Breast epithelium (tissue), 4 donors: ENCODE results near the gene BRCA1. TPM values are rescaled to one million over a fixed set of nuclear protein-coding genes. Genes with fewer than 3 reads are reported as not detected.
A peak's percentile ranks its signal among the peaks of the same experiment; 100 is the strongest.

Source experiments
- DNase-seq, 2 donors: peaks; one replicate each; pipeline ENCODE4 v3.0.0-alpha.2; 2019; ENCODE audit warnings: low spot score in 2 of 2
- H3K27ac ChIP-seq, 2 donors: fragments of 200-600 bp; sonication (generic) in 1 of 2; one replicate each; pipeline ENCODE4 v1.5.1; 2016 to 2019; ENCODE audit warnings: mild to moderate bottlenecking in 1 of 2
- H3K27me3 ChIP-seq, 2 donors: fragments of 200-600 bp; sonication (generic) in 1 of 2; one replicate each; pipeline versions ENCODE4 v1.5.1 to v1.6.0; 2017 to 2019; ENCODE audit warnings: control low read depth in 1 of 2, mild to moderate bottlenecking in 1 of 2
- H3K36me3 ChIP-seq: fragments of 200-600 bp; one replicate; pipeline ENCODE4 v1.5.1; 2019
- H3K4me1 ChIP-seq, 2 donors: fragments of 200-600 bp; sonication (generic); one replicate each; pipeline ENCODE4 v1.5.1; 2016 to 2019; ENCODE audit warnings: control low read depth in 1 of 2
- H3K4me3 ChIP-seq, 3 donors: fragments of 200-600 bp; sonication (generic); 1 replicate in 2 of 3; 2 replicates in 1 of 3; pipeline ENCODE4 v1.5.1; 2016 to 2019; ENCODE audit warnings: mild to moderate bottlenecking in 3 of 3, moderate library complexity in 2 of 3
- H3K9me3 ChIP-seq, 2 donors: fragments of 200-600 bp; sonication (generic) in 1 of 2; one replicate each; pipeline ENCODE4 v1.5.1; 2016 to 2019; ENCODE audit warnings: control low read depth in 1 of 2
- CTCF ChIP-seq, 3 donors: fragments of 450-650 bp; IDR thresholded peaks; one replicate each; pipeline ENCODE4 v1.5.1; 2016 to 2017; ENCODE audit warnings: antibody characterized with exemption in 3 of 3, mild to moderate bottlenecking in 3 of 3, moderate library complexity in 3 of 3
- POLR2A ChIP-seq: fragments of 450-650 bp; IDR thresholded peaks from one replicate; pipeline ENCODE4 v1.6.1; 2016; ENCODE audit warnings: antibody characterized with exemption, mild to moderate bottlenecking, moderate library complexity
- POLR2AphosphoS5 ChIP-seq, 3 donors: sonication (generic); formaldehyde crosslinking; IDR thresholded peaks; one replicate each; pipeline ENCODE4 v1.6.1; 2017; ENCODE audit warnings: antibody characterized with exemption in 3 of 3
- intact Hi-C: fragments of 100-400 bp; cut with DNase I; formaldehyde crosslinking; loops from one replicate; pipeline ENCODE4 v1.15.1; 2023; ENCODE audit warnings: low total_unique reads
- total RNA-seq, 3 donors: library from RNA; depleted of rRNA; stranded (reverse); fragments of >200 nt; gene quantifications; one replicate each; pipeline ENCODE4 v1.1.0, GENCODE V29; 2016

The BRCA1 gene
- total RNA-seq, 3 donors from 2014 or later: 5.2 to 8.9 (median 7.4) TPM

- no peaks in the 10 kb centered on the region for H3K9me3 ChIP-seq
- TF ChIP-seq POLR2A: peak; percentile 39
- TF ChIP-seq CTCF (IDR thresholded peaks at IDR 0.05): no peak
- TF ChIP-seq POLR2AphosphoS5 (IDR thresholded peaks at IDR 0.05): peak; percentile 70 to 81 (median 75)
- H3K4me3 ChIP-seq: peak overlapping the region; percentile 82 to 100 (median 90)
- H3K27me3 ChIP-seq: no peaks in the 10 kb centered on the region
- peak overlapping the region; percentile 90 to 97 for H3K27ac ChIP-seq
- H3K4me1 ChIP-seq: no peaks in the 10 kb centered on the region
- DNase-seq: peak; percentile 77 to 78
- intact Hi-C loops: loop anchor here (5.0 kb wide), 1 partner anchor 349 kb away; no protein-coding TSS in a partner anchor
- H3K36me3 ChIP-seq: no peaks in the 10 kb centered on the region
These were observed 104.1 kb downstream of the BRCA1 start for GRCh38 chr17:43020789-43021740.

- H3K9me3 ChIP-seq: no peaks in the 10 kb centered on the region
- intact Hi-C loops: loop anchor here (5.0 kb wide), 1 partner anchor 348 kb away; no protein-coding TSS in a partner anchor
- H3K27ac ChIP-seq: peak overlapping the region; percentile 43 to 83
- H3K27me3 ChIP-seq: no peaks in the 10 kb centered on the region
- peak overlapping the region; percentile 82 to 100 (median 90) for H3K4me3 ChIP-seq
- no peaks in the 10 kb centered on the region for H3K36me3 ChIP-seq
- no peak for DNase-seq
- TF ChIP-seq POLR2AphosphoS5 (IDR thresholded peaks at IDR 0.05) (no peak), POLR2A (no peak), CTCF (IDR thresholded peaks at IDR 0.05) (no peak)
- H3K4me1 ChIP-seq: no peaks in the 10 kb centered on the region
These were observed 105.0 kb downstream of the BRCA1 start for GRCh38 chr17:43020030-43020621.

GRCh38 chr17:43019418-43019817 lies 105.7 kb downstream of the BRCA1 start:
- Histone ChIP-seq H3K27me3 (no peaks in the 10 kb centered on the region), H3K9me3 (no peaks in the 10 kb centered on the region), H3K36me3 (no peaks in the 10 kb centered on the region), H3K4me3 (peak overlapping the region; percentile 4 to 100 (median 90)), H3K27ac (peak overlapping the region; percentile 43 to 83), H3K4me1 (no peaks in the 10 kb centered on the region)
- intact Hi-C loops: loop anchor here (10.0 kb wide), 1 partner anchor 325 kb away; no protein-coding TSS in a partner anchor
- no peak for DNase-seq
- TF ChIP-seq POLR2A: no peak
- no peak for TF ChIP-seq CTCF (IDR thresholded peaks at IDR 0.05)
- TF ChIP-seq POLR2AphosphoS5 (IDR thresholded peaks at IDR 0.05): no peak

- intact Hi-C loops: loop anchor here (10.0 kb wide), 1 partner anchor 326 kb away; no protein-coding TSS in a partner anchor
- no peaks in the 10 kb centered on the region for H3K4me1 ChIP-seq
- no peak for TF ChIP-seq CTCF (IDR thresholded peaks at IDR 0.05)
- TF ChIP-seq POLR2AphosphoS5 (IDR thresholded peaks at IDR 0.05): no peak
- no peak for TF ChIP-seq POLR2A
- no peaks in the 10 kb centered on the region for H3K9me3 ChIP-seq
- peak overlapping the region in 2 of 3 donors; percentile 90 to 100 for H3K4me3 ChIP-seq
- peaks cover 2% of the 10 kb centered on the region for H3K36me3 ChIP-seq
- H3K27ac ChIP-seq: peak overlapping the region in 1 of 2 donors; percentile 65
- DNase-seq: no peak
- no peaks in the 10 kb centered on the region for H3K27me3 ChIP-seq
These were observed 106.2 kb downstream of the BRCA1 start for GRCh38 chr17:43018932-43019331.
